Kidney (tissue), 14 donors: ENCODE results near the gene ZNF783. TPM values are rescaled to one million over a fixed set of nuclear protein-coding genes. Genes with fewer than 3 reads are reported as not detected.
A peak's percentile ranks its signal among the peaks of the same experiment; 100 is the strongest.
"Not testable (repeated sequence)": the region's sequence is repeated elsewhere in the genome, so short reads cannot be mapped to it uniquely, and the experiment has no call there.

Experiments used
- DNase-seq, 5 donors: peaks; one replicate each; pipeline ENCODE4 v3.0.0-alpha.2; 2013 to 2020
- FAIRE-seq: peaks from 2 replicates; lab custom pipeline; 2012; peaks lifted over from hg19 to GRCh38; lab: Jason Lieb, UNC
- H3K27ac ChIP-seq, 2 donors: one replicate each; pipeline ENCODE4 v1.7.0; 2013; ENCODE audit warnings: low read depth in 2 of 2, low read length in 2 of 2, inconsistent platforms in 1 of 2
- H3K27me3 ChIP-seq: one replicate; pipeline ENCODE4 v1.7.1; 2013; ENCODE audit warnings: low read length, inconsistent platforms; ENCODE audit not compliant: control insufficient read depth, insufficient read depth
- H3K36me3 ChIP-seq, 3 donors: one replicate each; pipeline versions ENCODE4 v1.7.0 to v1.7.1; 2013; ENCODE audit warnings: low read length in 3 of 3, control low read depth in 1 of 3, inconsistent platforms in 1 of 3; ENCODE audit not compliant: insufficient read depth in 3 of 3, control insufficient read depth in 2 of 3
- H3K4me1 ChIP-seq, 3 donors: one replicate each; pipeline versions ENCODE4 v1.7.0 to v1.7.1; 2013; ENCODE audit warnings: low read length in 3 of 3, inconsistent platforms in 1 of 3, low read depth in 1 of 3; ENCODE audit not compliant: control insufficient read depth in 2 of 3, insufficient read depth in 2 of 3
- H3K4me3 ChIP-seq, 3 donors: one replicate each; pipeline versions ENCODE4 v1.7.0 to v1.8.1; 2013; ENCODE audit warnings: low read length in 3 of 3, control low read depth in 1 of 3, inconsistent platforms in 1 of 3
- H3K9ac ChIP-seq, 3 donors: one replicate each; pipeline versions ENCODE4 v1.7.0 to v1.7.1; 2013; ENCODE audit warnings: low read length in 3 of 3, control low read depth in 1 of 3, inconsistent platforms in 1 of 3
- H3K9me3 ChIP-seq, 3 donors: one replicate each; pipeline versions ENCODE4 v1.7.0 to v1.7.1; 2013; ENCODE audit warnings: low read length in 3 of 3, control low read depth in 1 of 3, inconsistent platforms in 1 of 3; ENCODE audit not compliant: control insufficient read depth in 2 of 3, insufficient read depth in 1 of 3
- intact Hi-C: fragments of 100-400 bp; cut with DNase I; formaldehyde crosslinking; loops from one replicate; pipeline ENCODE4 v1.11.1; 2022
- polyA plus RNA-seq: library from polyadenylated mRNA; stranded (reverse); fragments of 350-450 nt; fragmentation: Illumina TruSeq; extraction: RNeasy Lipid Tissue Mini Kit (QIAGEN cat#74804); gene quantifications from one replicate; pipeline ENCODE4 v1.2.3, GENCODE V29; 2014; ENCODE audit warnings: low read depth, low replicate concordance; ENCODE audit not compliant: insufficient read depth
- total RNA-seq: library from RNA; stranded (reverse); fragmentation: NEBNext Ultra II Directional; extraction: Animal tissue kit (Norgen Biotek cat#: 25700); gene quantifications from one replicate; pipeline ENCODE4 v1.2.1, GENCODE V29; 2021
- TF ChIP-seq, protein P1 (sequence below): IDR thresholded peaks from 3 replicates; pipeline ENCODE4 v1.5.1; 2012; ENCODE audit warnings: mild to moderate bottlenecking, moderate library complexity, borderline replicate concordance; ENCODE audit not compliant: insufficient read depth; ENCODE audit errors: extremely low read depth
- donor health status: control.
- donor health status: control.
- donor health status: control.
- donor health status: control.
- donor health status: control.
- donor health status: DM: yes; HTN: yes; CAD: no.
- donor health status: Normal renal cell carcinoma (clear cell type).

Gene ZNF783
- total and polyA plus RNA-seq, 2 donors from 2014 or later, result 3.6 to 21.8 TPM

DNA sequence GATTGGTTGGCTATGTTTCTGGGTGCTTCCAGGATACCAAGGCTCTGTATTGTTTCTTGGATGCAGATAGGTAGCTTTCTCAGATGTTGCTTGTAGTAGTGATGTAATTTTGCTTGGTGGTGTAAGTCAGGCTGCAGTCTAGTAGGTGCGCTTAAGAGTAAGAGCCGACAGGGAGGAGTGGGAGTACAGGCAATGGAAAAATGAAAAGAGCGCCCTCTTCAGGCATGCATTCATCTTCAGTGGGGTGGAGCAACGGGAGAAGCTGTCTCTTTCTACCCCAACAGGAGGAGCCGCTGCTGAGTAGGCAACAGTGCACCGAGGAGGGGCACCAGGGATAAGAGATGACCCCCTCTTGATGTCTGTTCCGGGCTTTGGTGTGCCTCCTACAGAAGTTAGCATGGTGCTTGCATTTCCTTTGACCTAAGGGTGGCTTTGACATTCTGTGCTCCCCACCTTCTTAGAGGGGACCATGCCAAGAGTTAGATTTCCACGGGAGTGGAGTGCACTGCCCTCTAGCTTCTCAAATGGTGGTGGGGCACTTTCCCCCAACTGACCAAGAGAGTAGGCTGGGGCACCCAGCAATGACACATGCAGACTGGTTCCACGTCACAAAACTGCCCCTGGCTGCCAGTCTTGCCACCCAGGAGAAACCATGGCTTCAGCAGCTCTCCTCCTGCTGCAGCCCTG is 56.1 kb downstream of the ZNF783 start:
- TF ChIP-seq, protein P1, sequence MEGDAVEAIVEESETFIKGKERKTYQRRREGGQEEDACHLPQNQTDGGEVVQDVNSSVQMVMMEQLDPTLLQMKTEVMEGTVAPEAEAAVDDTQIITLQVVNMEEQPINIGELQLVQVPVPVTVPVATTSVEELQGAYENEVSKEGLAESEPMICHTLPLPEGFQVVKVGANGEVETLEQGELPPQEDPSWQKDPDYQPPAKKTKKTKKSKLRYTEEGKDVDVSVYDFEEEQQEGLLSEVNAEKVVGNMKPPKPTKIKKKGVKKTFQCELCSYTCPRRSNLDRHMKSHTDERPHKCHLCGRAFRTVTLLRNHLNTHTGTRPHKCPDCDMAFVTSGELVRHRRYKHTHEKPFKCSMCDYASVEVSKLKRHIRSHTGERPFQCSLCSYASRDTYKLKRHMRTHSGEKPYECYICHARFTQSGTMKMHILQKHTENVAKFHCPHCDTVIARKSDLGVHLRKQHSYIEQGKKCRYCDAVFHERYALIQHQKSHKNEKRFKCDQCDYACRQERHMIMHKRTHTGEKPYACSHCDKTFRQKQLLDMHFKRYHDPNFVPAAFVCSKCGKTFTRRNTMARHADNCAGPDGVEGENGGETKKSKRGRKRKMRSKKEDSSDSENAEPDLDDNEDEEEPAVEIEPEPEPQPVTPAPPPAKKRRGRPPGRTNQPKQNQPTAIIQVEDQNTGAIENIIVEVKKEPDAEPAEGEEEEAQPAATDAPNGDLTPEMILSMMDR, result no peak

DNA sequence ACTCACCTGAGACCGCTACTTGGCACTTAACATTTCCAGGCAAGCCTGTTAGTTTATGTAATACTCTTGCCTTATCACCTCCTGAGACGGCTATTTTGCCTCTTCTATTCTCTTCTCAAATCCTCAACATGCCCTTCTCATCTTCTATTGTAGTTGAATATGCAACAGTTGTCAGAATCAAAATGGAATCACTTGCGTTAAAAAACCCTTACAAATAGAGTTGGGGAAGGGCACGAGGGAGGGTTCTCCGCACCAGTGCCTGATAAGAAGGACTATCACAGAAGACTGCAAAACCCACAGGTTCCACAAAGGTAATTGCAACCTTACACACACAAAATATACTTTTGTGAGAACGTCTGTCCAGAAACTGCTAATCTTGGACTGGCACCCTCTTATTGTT is 57.4 kb downstream of the ZNF783 start:
- Histone ChIP-seq H3K4me3 (no peak overlapping the region), H3K4me1 (no peaks in the 10 kb centered on the region), H3K27me3 (no peaks in the 10 kb centered on the region), H3K9ac (no peak overlapping the region), H3K27ac (no peak overlapping the region), H3K36me3 (no peaks in the 10 kb centered on the region), H3K9me3 (no peaks in the 10 kb centered on the region)
- intact Hi-C loops, result no loop called here
- no peak for DNase-seq
- TF ChIP-seq, protein P1, result no peak
- no peak for FAIRE-seq

More for the DNA sequence above, 56.1 kb downstream of the ZNF783 start:
- FAIRE-seq, result no peak
- Histone ChIP-seq H3K27me3 (no peaks in the 10 kb centered on the region), H3K9me3 (no peaks in the 10 kb centered on the region), H3K27ac (no peak overlapping the region), H3K4me1 (no peaks in the 10 kb centered on the region), H3K36me3 (no peaks in the 10 kb centered on the region), H3K4me3 (no peak overlapping the region), H3K9ac (no peak overlapping the region)
- no peak for DNase-seq
- intact Hi-C loops, result no loop called here

- Histone ChIP-seq H3K27me3 (no peaks in the 10 kb centered on the region), H3K27ac (no peak overlapping the region), H3K9ac (no peak overlapping the region), H3K36me3 (no peaks in the 10 kb centered on the region), H3K4me1 (no peaks in the 10 kb centered on the region), H3K9me3 (no peaks in the 10 kb centered on the region), H3K4me3 (no peak overlapping the region)
- TF ChIP-seq, protein P1, result no peak
- intact Hi-C loops, result no loop called here
- no peak for FAIRE-seq
- DNase-seq, result no peak
Measured at GRCh38 chr7:149320313-149321124, 58.5 kb downstream of the ZNF783 start.

DNA sequence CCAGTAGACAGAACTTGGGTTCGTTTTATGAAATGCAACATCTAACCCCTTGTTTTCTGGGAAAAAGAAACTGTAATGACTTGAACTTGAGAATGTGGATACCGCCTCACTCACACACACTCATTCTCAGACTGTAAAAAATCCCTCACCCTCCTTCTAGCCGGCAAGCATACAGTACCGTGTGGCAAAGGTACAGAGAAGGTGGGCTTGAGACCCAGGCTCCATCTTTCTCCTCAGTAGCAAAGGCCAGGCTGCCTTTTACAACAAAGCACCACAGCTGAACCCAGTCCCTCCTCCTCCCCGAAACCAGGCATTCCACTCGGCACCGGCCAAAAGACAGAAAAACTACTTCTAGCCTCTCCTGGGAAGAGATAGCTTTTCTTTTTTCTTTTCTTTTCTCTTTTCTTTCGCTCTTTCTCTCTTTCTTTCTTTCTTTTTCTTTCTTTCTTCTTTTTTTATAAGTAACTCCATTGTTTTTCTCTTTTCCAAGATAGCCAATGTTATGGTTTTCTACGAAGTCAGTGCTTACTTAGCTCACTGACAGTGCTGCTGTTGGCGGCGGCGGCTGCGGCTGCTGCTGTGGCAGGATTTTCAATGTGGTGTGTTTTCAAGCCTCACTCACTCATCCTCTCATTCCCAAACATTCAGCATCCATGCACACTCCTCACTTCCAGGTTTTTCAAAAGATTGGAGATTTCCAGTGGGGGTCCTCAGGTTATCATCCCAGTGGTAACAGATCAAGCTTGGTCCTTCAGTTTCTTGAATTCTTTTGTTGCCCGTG is 59.3 kb downstream of the ZNF783 start:
- intact Hi-C loops, FAIRE-seq, H3K27me3 ChIP-seq, H3K4me1 ChIP-seq, H3K27ac ChIP-seq, H3K36me3 ChIP-seq, H3K9me3 ChIP-seq, H3K9ac ChIP-seq: not testable (repeated sequence)
- peak overlapping the region in 2 of 3 donors; percentile 26 to 53 for H3K4me3 ChIP-seq
- peak in 1 of 5 donors; percentile 6 for DNase-seq
